ENCODE results near the gene HBD.

- no peak for TF ChIP-seq CTCF (IDR thresholded peaks at IDR 0.05)
- no peak for TF ChIP-seq ZFX (IDR thresholded peaks at IDR 0.05; ENCODE audit: borderline replicate concordance)
Observed at GRCh38 chr11:5231111-5231510, 3.2 kb downstream of the HBD start.

Data from 22Rv1 (cell line).